Fibroblast of peridontal ligament (primary cell): ENCODE measurements around the gene MYOM3.

Source experiments
- DNase-seq: peaks from one replicate; pipeline ENCODE4 v3.0.0-alpha.2; 2010; ENCODE audit errors: extremely low read depth

The MYOM3 gene

DNA sequence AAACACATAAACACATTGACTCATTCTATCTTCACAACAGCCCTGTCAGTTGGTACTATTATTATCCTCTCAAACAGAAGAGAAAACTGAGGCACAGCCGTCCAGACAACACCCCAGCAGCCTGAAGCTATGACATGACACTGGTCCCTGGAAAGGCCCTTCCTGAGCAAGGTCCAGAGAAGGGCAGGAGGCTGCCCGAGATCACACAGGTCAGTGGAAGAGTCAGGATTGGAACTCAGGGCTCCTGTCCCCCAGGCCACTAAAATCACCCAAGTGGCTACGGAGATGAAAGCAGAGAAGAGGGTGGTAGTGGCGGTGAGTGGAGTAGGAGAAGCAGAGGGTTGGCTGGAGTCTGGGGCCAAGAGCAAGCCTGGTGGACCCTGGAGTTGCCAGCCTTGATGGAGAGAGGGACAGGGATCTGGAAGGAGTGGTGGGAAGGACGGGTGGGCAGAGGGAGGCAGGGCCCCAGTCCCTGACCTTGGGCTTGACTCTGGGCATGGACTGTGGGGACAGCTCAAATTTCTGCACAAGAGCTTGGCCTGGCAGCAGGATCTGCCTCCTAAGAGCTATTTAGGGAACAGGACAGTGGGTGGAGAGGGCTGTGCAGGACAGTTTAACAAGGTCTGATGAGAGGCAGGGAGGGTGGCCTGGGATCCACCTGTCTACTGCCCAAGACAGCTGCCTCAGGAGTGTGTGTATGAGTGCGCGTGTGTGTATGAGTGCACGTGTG is 15.8 kb downstream of the MYOM3 start:
- no peak for DNase-seq

DNA sequence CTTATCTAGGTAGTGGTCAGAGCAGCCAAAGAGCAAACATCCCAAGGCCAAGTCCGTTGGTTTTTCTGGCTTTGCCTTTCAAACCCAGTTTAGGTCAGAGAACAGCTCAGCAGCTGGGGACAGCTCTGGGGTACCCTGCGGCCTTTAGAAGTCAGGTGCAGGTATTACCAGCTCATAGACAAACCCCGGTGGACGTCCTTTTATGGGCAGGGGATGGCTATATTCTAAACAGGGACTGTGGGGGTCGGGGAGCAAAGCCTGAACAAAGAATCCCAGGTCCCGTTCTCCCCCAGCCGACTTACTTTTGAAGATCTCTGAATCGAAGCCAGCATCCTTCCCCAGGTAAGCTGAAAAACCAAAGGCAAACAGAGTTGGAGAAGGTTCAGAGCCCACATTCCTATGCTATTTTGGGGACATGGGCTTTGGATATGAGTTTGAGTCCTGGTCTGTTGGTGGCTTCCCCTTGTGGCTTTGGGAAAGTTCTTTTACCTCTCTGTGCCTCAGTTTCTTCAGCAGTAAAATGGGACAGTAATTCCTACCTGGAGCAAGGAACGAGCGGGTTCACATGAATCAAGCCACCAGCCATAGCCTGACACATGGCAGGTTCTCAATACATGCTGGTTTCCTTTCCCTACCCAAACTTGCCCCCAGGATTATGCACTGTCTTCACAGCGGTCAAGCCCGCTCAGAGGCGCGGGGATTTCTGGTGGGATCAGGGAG is 16.6 kb downstream of the MYOM3 start:
- no peak for DNase-seq

DNA sequence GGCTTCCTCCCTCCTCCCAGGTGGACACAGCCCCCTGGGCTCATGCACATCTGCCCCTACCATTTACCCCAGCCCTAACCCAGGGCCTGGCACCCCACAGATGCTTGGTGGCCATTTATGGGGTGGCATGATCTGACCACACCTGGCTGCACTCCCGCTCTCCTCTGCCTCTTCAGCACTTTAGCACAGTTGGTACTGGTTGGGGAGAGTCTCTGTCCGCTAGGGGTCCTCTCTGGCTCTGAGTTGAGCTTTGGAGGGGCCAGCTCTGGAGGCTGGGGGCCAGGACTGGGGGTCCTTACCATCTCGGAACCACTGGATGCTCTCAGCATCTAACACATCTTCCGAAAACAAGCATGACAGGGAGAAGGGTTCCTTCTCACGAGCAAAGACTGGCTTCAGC is 17.4 kb downstream of the MYOM3 start:
- DNase-seq = no peak

DNA sequence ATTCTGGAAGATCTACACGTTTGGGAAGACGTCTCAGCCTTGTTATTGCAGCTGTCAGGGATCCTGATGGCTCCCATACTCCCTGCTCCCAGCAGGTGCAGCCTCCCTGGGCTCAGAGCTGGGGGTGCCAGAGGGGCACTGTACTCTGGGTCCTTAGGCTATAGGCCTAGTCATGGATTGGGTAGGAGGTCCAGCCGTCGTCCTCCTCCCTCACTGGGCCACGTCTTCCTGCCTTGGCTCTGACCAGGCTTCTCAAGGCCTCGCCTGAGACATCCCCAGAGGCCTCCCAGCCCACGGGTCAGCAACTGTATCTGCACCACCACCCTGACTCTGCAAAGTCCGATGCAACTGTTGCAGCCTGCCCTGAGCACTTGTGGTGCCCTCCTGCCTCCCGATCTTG is 18.2 kb downstream of the MYOM3 start:
- no peak for DNase-seq

DNA sequence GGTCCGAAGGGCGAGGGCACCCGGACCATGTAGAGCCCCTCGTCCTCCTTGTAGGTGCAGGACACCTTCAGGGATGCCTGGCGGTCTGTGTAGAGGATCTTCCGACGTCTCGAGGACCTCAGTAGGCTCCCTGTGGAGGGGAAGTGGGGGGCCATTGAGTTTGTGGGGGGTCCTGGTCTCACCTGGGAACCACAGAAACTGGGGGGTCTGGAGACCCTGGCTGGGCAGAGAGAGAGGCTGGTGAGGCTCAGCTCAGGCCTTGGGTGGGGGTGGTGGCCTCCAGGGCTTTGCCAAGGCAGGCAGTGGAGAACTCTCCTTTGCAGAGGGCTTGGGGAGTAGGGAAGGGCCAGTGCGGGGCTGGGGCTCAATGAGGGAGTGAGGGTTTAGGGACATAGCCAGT is 19.0 kb downstream of the MYOM3 start:
- DNase-seq = no peak

DNA sequence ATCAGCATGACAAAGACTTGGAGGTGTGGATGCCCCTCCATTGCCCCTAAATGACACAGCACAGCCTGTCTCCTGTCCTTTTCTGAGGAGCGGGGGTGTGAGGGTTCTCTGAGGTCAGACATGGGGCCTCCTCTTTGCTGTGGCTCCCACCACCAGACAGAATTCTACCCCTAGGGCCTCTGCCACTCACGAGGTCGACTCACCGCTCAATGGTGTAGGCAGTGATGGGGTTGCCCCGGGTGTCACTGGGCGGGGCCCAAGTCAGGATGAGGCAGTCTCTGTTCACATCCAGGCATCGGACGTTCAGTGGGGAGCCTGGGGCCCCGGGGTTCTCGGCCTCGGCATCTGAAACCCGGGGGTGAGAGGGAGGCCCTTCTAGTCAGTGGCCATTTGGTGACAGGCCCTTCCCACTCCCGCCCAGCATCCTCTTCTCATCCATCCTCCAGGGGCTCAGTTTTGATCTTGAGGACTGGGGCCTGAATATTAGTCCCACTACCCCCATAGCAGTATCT is 19.9 kb downstream of the MYOM3 start:
- no peak for DNase-seq

DNA sequence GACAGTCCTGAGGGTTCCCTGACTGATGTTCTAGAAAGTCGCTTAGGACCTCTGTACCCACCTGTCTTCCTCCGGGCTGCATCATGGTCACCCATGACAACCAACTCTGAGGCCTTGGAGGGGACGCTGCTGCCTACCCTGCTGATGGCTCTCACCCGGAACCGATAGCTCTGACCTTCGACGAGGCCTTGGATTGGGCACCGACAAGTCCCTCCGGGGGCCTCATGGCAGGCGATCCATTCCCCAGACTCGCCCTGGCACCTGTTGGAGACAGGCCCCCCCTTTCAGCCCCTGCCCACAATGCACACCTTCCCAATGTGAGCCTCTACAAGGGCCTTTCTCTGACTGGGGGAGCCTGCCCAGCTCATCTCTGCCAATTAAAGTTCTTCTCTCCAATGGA is 21.2 kb downstream of the MYOM3 start:
- DNase-seq = no peak

DNA sequence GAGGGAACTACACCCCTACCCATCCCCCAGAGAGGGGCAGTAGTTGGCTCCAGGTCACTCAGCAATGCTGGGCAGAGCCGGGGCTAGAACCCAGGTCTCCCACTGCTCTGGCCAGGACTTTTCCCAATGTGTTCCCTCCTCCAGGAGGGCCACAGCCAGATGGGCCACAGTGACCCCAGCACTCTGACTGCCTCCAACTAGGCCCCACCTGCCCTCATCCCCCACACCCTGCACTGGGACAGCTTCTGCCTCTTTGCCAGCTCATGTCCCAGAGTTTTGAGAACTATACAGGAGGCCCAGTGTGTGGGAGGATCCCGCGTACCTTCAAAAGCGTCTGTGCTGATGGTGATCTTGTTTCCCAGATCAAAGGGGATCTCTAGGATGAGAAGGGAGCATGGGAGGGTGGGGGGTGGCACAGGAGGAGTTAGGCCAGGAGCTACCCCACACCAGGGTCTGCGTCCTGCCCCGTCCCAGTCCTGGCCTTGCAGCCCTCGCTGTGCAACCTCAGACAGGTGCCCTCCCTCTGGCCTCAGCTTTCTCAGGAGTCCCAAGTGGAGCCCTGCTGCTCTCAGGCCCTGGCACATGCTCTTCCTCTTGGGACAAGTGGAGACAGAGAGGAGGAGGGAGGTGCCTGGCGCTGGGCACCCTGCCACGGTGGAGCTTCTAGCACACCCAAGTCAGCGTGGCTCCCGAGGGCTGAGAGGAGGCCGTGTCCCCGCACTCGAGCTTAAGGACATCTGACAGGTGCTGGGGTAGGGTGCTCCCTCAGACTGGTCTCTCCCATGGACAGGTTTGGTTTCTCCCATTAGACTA is 22.0 kb downstream of the MYOM3 start:
- no peak for DNase-seq

DNA sequence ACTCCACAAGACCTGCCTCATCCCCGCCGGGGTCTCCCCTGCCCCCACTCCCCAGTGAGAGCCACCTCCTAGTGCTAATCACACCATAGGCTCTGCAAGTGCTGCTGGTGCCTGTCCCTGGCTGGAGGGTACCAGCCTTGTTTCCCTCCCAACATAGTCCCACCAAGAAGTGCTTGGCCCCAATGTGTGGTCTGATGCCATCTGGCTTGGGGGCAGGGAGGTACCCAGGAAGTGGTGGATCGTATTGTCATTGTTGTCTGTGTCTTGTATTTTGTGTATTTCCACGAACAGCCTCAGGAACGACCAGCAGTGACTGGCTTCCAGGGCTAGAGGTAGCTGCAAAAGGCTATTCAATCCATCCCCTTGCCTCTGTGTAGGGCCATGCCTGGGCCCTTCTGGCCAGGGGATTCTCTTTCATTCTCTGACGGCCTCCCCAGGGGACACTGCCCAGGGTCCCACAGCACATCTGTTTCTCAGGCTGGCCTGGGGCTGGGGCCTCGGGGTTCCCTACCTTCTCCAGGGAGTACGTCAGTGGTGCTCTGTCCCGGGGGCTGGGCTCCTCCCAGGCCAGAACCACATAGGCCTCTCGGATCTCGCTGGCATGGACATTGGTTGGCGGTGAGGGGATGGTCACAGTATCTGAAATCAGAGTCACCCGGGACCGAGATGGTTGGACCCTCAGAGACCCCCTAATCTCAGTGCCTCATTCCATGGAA is 22.8 kb downstream of the MYOM3 start:
- DNase-seq = no peak

DNA sequence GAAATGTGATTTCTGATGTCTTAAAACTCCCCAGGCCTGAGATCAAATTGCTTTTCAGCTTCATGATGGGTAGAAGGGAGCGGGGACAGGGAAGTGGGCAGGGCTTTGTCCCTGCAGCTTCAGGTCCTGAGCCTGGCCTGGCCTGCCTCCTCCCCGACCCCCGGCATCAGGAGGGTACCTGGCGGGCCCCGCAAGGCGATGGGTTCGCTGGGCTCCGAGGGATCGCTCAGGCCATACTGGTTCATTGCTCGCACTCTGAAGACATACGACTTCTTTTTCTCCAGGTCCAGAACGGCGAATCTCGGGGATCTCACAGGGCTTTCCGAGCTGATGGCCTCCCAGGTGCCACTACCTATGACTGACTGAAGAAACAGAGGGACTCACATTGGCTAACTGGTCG is 25.5 kb downstream of the MYOM3 start:
- no peak for DNase-seq

DNA sequence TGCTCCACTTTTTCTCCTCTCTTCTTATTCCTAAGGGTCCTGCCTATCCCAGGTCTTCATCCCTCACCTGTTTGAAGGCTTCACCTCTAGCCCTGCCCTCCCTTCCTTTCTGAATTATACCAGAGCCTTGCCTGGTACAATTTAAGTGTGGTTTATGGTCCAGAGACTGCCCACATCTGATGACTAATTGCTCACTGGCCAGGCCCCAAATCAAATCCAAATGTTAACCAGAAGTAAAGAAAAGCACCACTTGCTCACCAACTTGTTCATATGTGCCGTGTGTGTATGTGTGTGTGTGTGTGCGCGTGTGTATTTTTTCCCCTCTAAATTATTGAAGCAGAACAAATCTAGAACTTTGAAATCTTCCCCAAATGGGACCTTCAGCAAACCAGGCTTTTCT is 26.4 kb downstream of the MYOM3 start:
- DNase-seq = peak; percentile 85

DNA sequence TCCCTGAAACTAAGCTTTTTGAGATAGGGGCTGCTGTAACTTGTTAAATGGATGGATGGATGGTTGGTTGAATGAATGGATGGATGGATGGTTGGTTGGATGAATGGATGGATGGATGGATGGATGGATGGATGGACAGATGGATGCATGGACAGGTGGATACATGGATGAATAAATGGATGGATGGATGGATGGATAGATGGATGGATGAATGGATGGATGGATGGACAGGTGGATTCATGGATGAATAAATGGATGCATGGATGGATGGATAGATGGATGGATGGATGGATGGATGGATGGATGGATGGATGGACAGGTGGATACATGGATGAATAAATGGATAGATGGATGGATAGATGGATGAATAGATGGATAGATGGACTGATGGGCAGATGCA is 26.9 kb downstream of the MYOM3 start:
- no peak for DNase-seq

DNA sequence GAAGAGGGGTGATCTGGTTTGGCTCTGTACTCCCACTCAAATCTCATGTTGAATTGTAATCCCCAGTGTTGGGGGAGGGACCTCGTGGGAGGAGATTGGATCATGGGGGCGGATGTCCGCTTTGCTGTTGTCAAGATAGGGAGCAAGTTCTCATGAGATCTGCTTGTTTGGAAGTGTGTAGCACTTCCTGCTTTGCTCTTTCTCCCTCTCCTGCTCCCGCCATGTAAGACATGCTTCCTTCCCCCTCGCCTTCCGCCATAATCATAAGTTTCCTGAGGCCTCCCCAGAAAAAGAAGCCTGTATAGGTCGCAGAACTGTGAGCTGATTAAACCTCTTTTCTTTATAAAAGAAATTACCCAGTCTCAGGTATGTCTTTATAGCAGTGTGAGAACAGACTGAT is 27.9 kb downstream of the MYOM3 start:
- DNase-seq = no peak

DNA sequence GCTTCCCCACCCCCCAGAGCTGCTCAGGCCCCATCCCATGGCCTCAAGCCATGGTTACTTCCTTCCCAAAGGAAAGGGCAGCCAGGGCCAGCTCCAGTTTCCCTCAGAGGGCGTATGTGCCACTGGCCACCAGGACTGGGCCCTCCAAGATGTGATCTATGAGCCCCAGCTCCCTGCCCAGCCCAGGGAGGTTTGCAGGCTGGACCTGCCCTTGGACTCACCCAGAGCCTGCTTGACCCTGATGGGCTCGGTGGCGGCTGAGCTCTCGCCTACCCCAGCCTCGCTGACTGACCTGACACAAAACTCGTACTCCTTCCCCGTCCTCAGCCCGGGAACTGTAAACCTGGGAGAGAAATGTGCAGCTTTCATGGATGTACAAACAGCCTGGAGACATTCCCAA is 29.6 kb downstream of the MYOM3 start:
- DNase-seq = no peak

DNA sequence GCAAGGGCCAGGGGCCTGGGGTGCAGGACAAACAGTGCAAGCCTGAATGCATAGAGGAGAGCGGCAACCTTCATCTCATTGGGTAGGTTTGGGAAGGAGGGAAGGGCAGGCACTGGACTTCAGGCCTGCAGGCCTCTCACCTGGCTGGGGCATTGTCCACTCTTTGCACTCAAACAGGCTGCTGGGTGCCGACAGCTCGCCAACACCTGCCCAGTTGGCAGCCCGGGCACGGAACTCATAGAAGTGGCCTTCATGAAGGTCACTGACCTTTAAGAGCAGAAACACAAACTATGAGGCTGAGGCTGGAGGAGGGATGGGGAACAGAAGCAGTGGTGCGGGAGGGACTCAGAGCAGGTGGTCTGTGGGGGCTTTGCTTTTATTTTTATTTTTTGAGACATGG is 30.7 kb downstream of the MYOM3 start:
- DNase-seq = no peak

DNA sequence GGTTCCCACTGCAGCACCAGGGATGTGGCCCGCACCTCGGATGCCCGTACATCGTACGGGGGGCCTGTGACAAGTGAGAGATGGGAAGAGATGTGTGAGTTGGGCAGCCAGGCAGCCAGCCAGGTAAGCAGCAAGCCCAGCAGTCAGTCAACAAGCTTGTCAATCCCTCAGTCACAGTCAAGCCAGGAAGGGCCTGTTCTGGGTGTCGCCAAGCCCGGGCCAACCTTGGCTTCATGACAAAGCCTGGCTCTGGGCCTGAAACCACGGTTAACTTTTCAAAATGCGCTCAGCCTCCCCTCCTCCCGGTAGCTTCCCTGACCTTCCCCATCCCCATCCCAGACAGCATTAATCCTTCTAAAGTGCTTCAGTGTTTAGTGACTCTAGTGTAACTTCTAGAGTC is 31.8 kb downstream of the MYOM3 start:
- no peak for DNase-seq

DNA sequence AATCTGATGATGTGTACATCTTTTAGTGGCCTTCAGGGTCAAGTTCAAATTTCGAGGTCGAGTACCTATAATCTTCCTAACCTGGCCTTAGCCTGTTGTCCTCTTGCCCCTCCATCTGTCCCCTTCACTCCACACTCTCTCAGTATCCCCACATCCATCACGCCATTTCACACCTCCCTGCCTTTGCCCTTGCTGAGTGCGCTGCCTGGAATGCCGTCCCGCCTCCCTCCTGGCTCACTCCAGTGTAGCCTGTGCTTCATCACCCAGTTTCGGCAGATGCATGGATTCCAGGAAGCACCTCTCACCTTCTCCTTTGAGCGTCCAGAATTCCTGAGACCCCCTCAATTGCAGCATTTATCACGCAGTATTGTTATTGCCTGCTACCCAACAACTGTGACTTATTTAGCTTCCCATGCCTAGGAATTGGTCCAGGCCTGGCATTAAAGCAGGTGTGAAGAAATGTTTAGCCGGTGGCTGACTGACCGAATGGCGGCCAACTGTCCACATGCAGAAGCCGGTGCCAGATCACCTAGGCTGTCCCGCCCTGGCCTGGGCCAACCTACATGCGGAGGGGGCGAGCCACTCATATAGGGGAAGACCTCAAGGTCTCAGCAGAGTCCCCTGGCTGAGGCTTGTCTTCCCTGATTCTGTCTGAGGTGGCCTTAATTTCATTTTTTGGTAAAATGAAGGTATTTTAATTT is 34.5 kb downstream of the MYOM3 start:
- DNase-seq = no peak

DNA sequence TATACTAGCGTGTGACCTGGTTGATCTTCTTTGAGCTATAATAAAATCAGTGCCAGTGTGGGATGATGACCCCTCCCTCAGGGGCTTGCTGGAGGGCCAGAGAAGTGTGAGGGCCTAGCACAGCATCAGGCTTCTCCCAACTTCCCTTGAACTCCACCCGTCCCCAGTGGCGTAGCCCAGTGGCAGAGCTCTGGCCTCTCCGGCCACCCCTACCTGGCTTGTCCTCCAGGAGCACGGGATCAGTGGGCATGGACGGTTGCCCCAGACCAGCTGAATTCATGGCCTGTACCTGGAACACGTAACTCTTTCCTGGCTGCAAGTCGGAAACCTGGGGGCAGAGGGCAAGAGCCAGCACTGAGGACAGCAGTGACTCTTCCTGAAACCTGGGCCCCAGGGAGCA is 36.0 kb downstream of the MYOM3 start:
- DNase-seq = no peak

DNA sequence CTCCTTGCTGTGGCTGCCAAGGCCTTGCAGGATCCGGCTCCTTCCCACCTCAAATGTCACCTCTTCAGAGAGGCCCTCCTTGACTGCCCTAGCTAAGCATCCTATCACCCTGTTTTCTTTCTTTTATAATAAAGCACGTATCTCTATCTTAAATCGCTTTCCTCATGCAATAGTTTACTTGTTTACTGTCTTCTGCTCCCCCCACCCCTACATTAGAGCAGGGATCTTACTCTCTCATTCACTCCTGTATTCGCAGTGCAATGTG is 36.4 kb downstream of the MYOM3 start:
- no peak for DNase-seq

DNA sequence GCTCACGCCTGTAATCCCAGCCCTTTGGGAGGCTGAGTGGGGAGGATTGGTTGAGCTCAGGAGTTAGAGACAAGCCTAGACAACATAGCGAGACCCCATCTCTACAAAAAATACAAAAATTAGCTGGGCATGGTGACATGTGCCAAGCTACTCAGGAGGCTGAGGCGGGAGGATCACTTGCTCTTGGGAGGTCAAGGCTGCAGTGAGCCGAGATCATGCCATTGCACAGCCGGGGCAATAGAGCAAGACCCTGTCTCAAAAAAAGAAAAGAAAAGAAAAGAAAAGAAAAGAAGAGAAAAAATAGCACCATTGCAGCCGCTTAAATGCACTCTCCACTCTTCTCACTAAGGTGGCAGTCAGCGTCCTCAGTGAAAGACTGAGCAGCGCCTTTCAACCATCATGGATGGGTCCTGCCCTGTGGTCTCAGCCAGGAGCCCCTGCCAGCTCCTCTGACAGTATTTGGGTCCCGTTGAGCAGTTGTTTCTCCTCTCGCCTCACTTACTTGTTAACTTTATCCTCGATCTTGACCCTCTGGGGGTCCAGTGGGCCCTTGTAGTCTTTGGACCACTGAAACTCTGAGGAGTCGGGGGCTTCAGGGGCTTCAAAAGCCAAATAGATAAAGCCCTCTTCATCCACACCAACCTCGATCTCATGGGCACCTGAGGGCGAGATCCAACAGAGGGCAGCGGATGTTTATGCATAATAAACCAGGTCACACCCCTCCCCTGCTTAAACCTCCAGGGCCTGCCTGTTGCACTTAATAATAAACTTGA is 36.9 kb downstream of the MYOM3 start:
- no peak for DNase-seq

DNA sequence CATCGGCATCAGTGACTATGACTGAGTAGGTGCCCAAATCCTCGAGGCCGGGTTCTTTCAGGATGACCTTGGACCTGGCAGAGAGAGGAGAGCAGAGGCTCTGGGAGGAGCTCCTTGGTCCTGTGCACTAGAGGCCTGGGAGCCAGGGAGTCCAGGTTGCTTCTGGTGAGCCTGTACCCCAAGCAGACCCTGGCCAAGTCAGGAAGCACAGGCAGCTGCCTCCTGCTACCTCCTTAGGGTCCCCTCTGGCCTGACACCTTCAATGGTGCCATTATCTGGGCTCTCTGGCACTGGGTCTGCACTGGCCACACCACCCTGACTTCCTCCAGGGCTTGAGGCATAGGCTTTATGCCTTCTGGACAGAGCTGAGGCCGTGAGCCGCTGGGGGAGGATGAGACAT is 37.7 kb downstream of the MYOM3 start:
- DNase-seq = no peak
